ENCODE results near the gene RELCH. TPM values are rescaled to one million over a fixed set of nuclear protein-coding genes. Genes with fewer than 3 reads are reported as not detected.

Gene RELCH
- total and polyA plus RNA-seq, 10 of the 15 experiments (the other 5 are each of a cell fraction or from before 2014, with no cell fraction given), result 3.1 to 23.6 (median 14.5) TPM

GRCh38 chr18:62151068-62151771, 35.8 kb upstream of the RELCH start:
- no peaks in the 10 kb centered on the region for H3K27me3 ChIP-seq (replicated peaks in 1 of 2; ENCODE audit: control insufficient read depth in 2 of 2, insufficient read depth in 2 of 2, low read length in 1 of 2)
- ChIA-PET CTCF (no interaction called here), RAD21 (ENCODE audit: unreplicated experiment) (no interaction called here), POLR2A (no interaction called here), SMC1A (ENCODE audit: uncharacterized antibody, unreplicated experiment) (no interaction called here)
- no peak overlapping the region for H3K4me2 ChIP-seq (ENCODE audit: control insufficient read depth, insufficient read depth)
- FAIRE-seq (no peak), DNase-seq (ENCODE audit: low read depth, low spot score) (no peak), ATAC-seq (no peak)
- H3K9me3 ChIP-seq (replicated peaks; ENCODE audit: control insufficient read depth, insufficient read depth, low read length), result no peaks in the 10 kb centered on the region
- no peaks in the 10 kb centered on the region for H4K20me1 ChIP-seq (ENCODE audit: control insufficient read depth, insufficient read depth)
- TF ChIP-seq PKNOX1 (IDR thresholded peaks at IDR 0.05) (no peak), NR2F1 (conservative IDR thresholded peaks at IDR 0.05) (no peak), CUX1 (IDR thresholded peaks at IDR 0.05; ENCODE audit: insufficient replicate concordance, low read depth, low read length) (no peak), NFIC (IDR thresholded peaks at IDR 0.05; ENCODE audit: low read depth, low read length) (no peak), LARP7 (IDR thresholded peaks at IDR 0.05) (no peak), EP300 (IDR thresholded peaks at IDR 0.05; ENCODE audit: borderline replicate concordance in 1 of 2, control insufficient read depth in 1 of 2, low read depth in 2 of 2, low read length in 2 of 2) (no peak)
- H3K4me1 ChIP-seq (ENCODE audit: control insufficient read depth, insufficient read depth, low read length), result no peaks in the 10 kb centered on the region
- no peaks in the 10 kb centered on the region for H3K36me3 ChIP-seq (ENCODE audit: control insufficient read depth in 2 of 2, insufficient read depth in 2 of 2, low read length in 1 of 2)
- in situ Hi-C loops (cut with MboI), result no loop called here
- intact Hi-C loops (cut with micrococcal nuclease; ENCODE audit: unreplicated experiment), result no loop called here
- no peaks in the 10 kb centered on the region for H3K79me2 ChIP-seq (ENCODE audit: control insufficient read depth, insufficient read depth, low read length)
- 97% methylated on average over 9 of the region's 9 CpGs for WGBS (ENCODE audit: insufficient coverage, insufficient replicate concordance, low lambda C conversion rate, missing lambda C conversion rate)
- BruUV-seq (replicated peaks), result no TSS peak
- no peak overlapping the region for H2AFZ ChIP-seq (ENCODE audit: control insufficient read depth, low read depth, low read length)
- no peak overlapping the region for H3K27ac ChIP-seq (ENCODE audit: control insufficient read depth, insufficient read depth)
- no peak overlapping the region for H3K9ac ChIP-seq (ENCODE audit: control insufficient read depth, insufficient read depth, low read length)
- no peak overlapping the region for H3K4me3 ChIP-seq
